Measurements from ENCODE around the gene PRXL2B.
"Not testable (repeated sequence)": the region's sequence is repeated elsewhere in the genome, so short reads cannot be mapped to it uniquely, and the experiment has no call there.

The PRXL2B gene

DNA sequence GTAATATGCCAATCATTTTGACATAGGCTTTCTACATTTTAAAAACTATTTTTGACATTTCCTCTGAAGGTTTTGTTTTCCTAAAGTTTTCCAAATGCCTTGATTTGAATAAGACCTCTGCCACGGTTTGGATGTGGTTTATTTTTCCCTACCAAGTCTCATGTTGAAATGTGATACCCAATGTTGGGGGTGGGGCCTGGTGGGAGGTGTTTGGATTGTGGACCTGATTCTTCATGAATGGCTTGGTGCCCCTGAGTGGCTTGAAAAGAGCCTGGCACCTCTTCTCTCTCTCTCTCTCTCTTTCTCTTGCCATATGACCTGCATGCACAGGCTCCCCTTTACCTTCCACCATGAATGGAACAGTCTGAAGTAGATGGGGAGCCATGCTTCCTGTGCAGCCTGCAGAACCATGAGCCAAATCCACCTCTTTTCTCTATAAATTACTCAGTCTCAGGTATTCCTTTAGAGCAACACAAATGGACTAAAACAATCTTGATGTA lies 31.4 kb downstream of the PRXL2B start:
- H3K27me3 ChIP-seq (replicated peaks), result no peaks in the 10 kb centered on the region
- in situ Hi-C loops (cut with HindIII; ENCODE audit: low pct_ligation_motif_present, low sequenced_read_pairs), result no loop called here
- H3K27ac ChIP-seq, result no peak overlapping the region
- TF ChIP-seq, protein P1, sequence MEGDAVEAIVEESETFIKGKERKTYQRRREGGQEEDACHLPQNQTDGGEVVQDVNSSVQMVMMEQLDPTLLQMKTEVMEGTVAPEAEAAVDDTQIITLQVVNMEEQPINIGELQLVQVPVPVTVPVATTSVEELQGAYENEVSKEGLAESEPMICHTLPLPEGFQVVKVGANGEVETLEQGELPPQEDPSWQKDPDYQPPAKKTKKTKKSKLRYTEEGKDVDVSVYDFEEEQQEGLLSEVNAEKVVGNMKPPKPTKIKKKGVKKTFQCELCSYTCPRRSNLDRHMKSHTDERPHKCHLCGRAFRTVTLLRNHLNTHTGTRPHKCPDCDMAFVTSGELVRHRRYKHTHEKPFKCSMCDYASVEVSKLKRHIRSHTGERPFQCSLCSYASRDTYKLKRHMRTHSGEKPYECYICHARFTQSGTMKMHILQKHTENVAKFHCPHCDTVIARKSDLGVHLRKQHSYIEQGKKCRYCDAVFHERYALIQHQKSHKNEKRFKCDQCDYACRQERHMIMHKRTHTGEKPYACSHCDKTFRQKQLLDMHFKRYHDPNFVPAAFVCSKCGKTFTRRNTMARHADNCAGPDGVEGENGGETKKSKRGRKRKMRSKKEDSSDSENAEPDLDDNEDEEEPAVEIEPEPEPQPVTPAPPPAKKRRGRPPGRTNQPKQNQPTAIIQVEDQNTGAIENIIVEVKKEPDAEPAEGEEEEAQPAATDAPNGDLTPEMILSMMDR (IDR thresholded peaks at IDR 0.05; ENCODE audit: low read depth, low read length, missing control alignments), result no peak
- no peaks in the 10 kb centered on the region for H3K36me3 ChIP-seq (replicated peaks)
- DNase-seq, result no peak
- H3K4me3 ChIP-seq (ENCODE audit: low read depth, low read length), result no peak overlapping the region

DNA sequence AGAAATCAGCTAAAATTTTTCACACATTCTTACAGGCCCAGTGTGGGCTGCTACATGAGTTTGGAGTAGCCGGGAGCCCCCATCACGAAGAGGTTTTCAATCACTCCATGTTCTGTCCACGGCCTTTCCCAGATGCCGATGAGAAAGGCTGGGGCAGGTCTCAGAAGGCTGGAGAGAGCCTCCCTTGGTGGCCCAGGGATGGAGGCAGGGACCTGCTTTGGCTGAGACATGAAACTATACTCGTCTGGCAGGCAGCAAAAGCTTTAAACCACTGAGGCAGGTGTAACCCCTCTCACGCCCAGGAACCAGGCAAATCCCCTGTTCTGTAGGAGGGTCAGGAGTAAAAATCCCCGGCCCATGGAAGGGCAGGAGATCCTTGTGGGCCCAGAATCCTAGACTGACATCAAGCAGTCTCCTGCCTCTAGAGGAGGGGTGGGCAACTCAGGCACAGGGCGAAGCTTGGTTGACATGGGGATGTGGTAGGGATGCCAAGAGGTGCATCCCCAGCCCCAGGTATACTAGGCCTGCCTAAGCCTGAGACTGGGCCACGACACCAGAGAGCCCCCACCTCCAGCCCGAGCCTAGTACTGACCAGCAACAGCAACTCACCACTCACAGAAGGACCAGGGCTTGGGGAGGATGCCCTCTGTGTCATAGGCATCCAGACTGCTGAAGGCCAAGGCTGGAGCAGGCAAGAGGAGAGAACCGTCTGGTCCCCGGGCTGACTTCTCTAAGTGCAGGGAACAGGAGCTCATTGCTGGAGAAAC lies 37.2 kb downstream of the PRXL2B start:
- no peak for DNase-seq
- H3K36me3 ChIP-seq (replicated peaks), result no peaks in the 10 kb centered on the region
- H3K27ac ChIP-seq, result no peak overlapping the region
- in situ Hi-C loops (cut with HindIII; ENCODE audit: low pct_ligation_motif_present, low sequenced_read_pairs), result no loop called here
- no peak overlapping the region for H3K4me3 ChIP-seq (ENCODE audit: low read depth, low read length)
- peaks cover 16% of the 10 kb centered on the region for H3K27me3 ChIP-seq (replicated peaks)
- TF ChIP-seq, protein P1 (IDR thresholded peaks at IDR 0.05; ENCODE audit: low read depth, low read length, missing control alignments), result no peak

DNA sequence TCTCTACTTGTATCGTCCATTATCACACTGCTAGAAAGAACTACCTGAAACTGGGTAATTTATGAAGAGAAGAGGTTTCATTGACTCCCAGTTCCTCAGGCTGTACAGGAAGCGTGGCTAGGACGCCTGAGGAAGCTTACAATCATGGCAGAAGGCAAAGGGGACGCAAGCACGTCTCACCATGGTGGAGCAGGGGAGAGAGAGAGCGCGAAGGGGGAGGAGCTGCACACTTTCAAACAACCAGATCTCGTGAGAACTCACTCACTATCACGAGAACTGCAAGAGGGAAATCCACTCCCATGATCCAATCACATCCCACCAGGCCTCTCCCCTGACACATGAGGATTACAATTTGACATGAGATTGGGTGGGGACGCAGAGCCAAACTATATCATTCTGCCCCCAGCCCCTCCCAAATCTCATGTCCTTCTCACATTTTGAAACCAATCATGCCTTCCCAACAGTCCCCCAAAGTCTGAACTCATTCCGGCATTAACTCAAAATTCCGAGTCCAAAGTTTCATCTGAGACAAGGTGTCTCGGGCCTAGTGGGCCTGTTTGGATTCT lies 38.2 kb downstream of the PRXL2B start:
- DNase-seq, result no peak
- peaks cover 25% of the 10 kb centered on the region for H3K27me3 ChIP-seq (replicated peaks)
- no peaks in the 10 kb centered on the region for H3K36me3 ChIP-seq (replicated peaks)
- in situ Hi-C loops (cut with HindIII; ENCODE audit: low pct_ligation_motif_present, low sequenced_read_pairs), result no loop called here
- H3K4me3 ChIP-seq (ENCODE audit: low read depth, low read length), result no peak overlapping the region
- TF ChIP-seq, protein P1 (IDR thresholded peaks at IDR 0.05; ENCODE audit: low read depth, low read length, missing control alignments), result no peak
- H3K27ac ChIP-seq, result no peak overlapping the region

DNA sequence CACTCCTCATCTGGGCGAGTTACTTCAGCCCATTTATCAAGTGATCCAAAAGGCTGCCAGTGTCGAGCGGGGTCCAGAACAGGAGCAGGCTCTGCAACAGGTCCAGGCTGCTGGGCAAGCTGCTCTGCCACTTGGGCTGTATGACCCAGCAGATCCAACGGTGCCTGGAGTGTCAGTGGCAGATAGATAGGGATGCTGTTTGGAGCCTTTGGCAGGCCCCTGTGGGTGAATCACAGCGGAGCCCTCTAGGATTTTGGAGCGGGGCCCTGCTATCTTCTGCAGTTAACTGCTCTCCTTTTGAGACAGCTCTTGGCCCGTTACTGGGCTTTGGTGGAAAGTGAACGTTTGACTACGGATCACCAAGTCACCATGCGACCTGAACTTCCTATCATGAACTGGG lies 38.7 kb downstream of the PRXL2B start:
- in situ Hi-C loops (cut with HindIII; ENCODE audit: low pct_ligation_motif_present, low sequenced_read_pairs), result no loop called here
- no peak overlapping the region for H3K27ac ChIP-seq
- H3K4me3 ChIP-seq (ENCODE audit: low read depth, low read length), result no peak overlapping the region
- peaks cover 26% of the 10 kb centered on the region for H3K27me3 ChIP-seq (replicated peaks)
- TF ChIP-seq, protein P1 (IDR thresholded peaks at IDR 0.05; ENCODE audit: low read depth, low read length, missing control alignments), result no peak
- no peaks in the 10 kb centered on the region for H3K36me3 ChIP-seq (replicated peaks)
- no peak for DNase-seq

DNA sequence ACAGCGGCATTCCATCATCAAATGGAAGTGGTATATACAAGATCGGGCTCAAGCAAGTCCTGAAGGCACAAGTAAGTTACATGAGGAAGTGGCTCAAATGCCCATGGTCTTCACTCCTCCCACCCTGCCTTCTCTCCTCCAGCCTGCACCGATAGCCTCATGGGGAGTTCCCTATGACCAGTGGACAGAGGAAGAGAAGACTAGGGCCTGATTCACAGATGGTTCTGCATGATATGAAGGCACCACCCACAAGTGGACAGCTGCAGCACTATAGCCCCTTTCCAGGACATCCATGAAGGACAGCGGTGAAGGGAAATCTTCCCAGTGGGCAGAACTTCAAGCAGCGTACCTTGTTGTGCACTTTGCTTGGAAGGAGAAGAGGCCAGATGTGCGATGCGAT lies 39.2 kb downstream of the PRXL2B start:
- H3K27ac ChIP-seq; H3K36me3 ChIP-seq (replicated peaks); DNase-seq; in situ Hi-C loops (cut with HindIII; ENCODE audit: low pct_ligation_motif_present, low sequenced_read_pairs); H3K4me3 ChIP-seq (ENCODE audit: low read depth, low read length): not testable (repeated sequence)
- peaks cover 26% of the 10 kb centered on the region for H3K27me3 ChIP-seq (replicated peaks)

DNA sequence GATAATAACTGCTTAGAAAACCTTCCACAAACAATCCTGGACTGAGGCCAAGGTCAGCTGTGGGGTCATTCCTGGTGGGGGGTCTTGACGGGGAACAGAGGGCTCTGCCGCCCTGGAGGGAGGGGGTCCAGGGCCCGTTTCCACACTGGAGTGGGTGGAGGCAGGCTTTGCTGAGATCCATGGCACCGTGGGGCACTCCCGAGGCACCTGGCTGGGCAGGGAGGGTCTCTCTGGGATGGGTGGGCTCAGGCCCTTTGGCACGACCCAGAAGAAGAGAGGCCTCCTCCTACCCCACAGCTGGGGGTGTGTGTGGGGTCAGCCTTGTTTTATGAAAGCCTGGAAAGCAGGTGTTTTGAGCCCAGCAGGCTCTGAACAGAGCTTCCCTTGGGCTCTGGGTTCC lies 41.2 kb downstream of the PRXL2B start:
- no peaks in the 10 kb centered on the region for H3K36me3 ChIP-seq (replicated peaks)
- in situ Hi-C loops (cut with HindIII; ENCODE audit: low pct_ligation_motif_present, low sequenced_read_pairs), result no loop called here
- TF ChIP-seq, protein P1 (IDR thresholded peaks at IDR 0.05; ENCODE audit: low read depth, low read length, missing control alignments), result no peak
- H3K27me3 ChIP-seq (replicated peaks), result peaks cover 26% of the 10 kb centered on the region
- DNase-seq, result no peak
- no peak overlapping the region for H3K27ac ChIP-seq
- no peak overlapping the region for H3K4me3 ChIP-seq (ENCODE audit: low read depth, low read length)
